GM12878 (cell line): ENCODE measurements around the gene GPC5. TPM values are rescaled to one million over a fixed set of nuclear protein-coding genes. Genes with fewer than 3 reads are reported as not detected.

ENCODE experiments used
- DPF2 ChIP-seq: fragments of 450-650 bp; IDR thresholded peaks from 2 replicates; pipeline ENCODE4 v1.6.1; 2017; ENCODE audit warnings: mild to moderate bottlenecking
- GATAD2B ChIP-seq: fragments of 450-650 bp; conservative IDR thresholded peaks from 2 replicates; pipeline ENCODE4 v1.6.1; 2017; ENCODE audit warnings: low read depth, mild to moderate bottlenecking, moderate library complexity
- IKZF1 ChIP-seq: fragments of 450-650 bp; conservative IDR thresholded peaks from 2 replicates; pipeline ENCODE4 v1.6.1; 2017; ENCODE audit warnings: antibody characterized with exemption, mild to moderate bottlenecking
- NR2C2 ChIP-seq: IDR thresholded peaks from 2 replicates; pipeline ENCODE4 v1.6.1; 2011; ENCODE audit warnings: borderline replicate concordance, low read depth; ENCODE audit not compliant: control insufficient read depth, insufficient read length
- polyA plus RNA-seq, 11 experiments: library from polyadenylated mRNA; depleted of rRNA in 4 of 11; unstranded in 6 of 11; stranded (reverse) in 5 of 11; fragments of >200 nt; fragmentation: Nextera tagmentation in 4 of 11; fragmentation: Illumina TruSeq in 1 of 11; extraction: Ambion mirVana in 4 of 11; extraction: Trizol in 1 of 11; gene quantifications; 1 replicate in 1 of 11; 2 replicates in 10 of 11; pipeline versions ENCODE4 v1.2.1 to v1.2.3, GENCODE V29; 2011 to 2016; ENCODE audit warnings: inconsistent platforms in 2 of 11, missing spikeins in 2 of 11, low read depth in 1 of 11
- total RNA-seq, 4 experiments: library from RNA; depleted of rRNA in 3 of 4; stranded (reverse); fragments of >200 nt in 3 of 4; fragmentation: Illumina TruSeq in 1 of 4; extraction: Trizol in 1 of 4; gene quantifications; 2 replicates each; pipeline versions ENCODE4 v1.2.1 to v1.2.3, GENCODE V29; 2013 to 2021
- TF ChIP-seq, protein P1 (sequence below): IDR thresholded peaks from 2 replicates; pipeline ENCODE4 v1.6.1; 2012; ENCODE audit warnings: improper control_type of control experiment, low read depth, low read length; ENCODE audit not compliant: insufficient replicate concordance
- TF ChIP-seq, protein P2 (sequence below): fragments of 450-650 bp; formaldehyde crosslinking; IDR thresholded peaks from 2 replicates; pipeline ENCODE4 v1.5.0; 2022; ENCODE audit warnings: mild to moderate bottlenecking, missing genetic modification characterization

The GPC5 gene
- total and polyA plus RNA-seq, 10 of the 15 experiments (the other 5 are each of a cell fraction or from before 2014, with no cell fraction given) = 0.05 to 0.87 (median 0.44) TPM; not detected in 1

DNA sequence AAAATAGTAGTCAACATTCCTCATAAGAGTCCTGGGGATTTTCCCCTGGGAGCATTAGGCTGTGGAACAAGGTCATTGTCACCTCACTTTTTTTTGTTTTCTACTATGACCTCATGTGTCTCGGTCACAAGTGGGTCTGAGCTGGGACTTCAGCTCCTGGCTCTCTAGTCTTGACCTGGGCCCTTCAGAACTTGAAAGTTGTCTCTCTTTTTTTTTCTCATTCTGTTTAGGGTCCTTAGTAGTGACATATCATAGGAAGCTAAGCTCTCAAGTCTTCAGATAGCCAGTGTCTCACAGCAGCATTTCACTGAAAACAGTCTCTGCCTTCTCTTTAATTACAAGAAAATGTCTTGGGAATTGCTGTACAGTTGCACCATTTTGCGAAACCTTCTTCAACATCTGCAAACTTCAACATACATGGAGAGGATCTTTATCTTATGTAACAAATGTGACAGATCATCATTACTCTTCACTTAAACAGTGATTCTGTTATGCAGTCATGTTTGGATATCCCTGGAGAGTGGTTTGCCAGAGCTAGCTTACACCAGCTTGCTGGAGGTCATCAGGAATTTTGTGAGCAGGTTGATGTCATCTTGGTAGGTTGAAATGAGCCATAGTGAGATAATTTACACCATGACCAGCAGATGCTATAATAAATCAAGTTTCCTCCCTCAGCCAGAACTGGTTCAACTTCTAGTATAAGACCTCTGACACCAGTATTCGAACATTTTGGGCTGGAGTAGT is 131.5 kb downstream of the GPC5 start (continued):
- TF ChIP-seq, protein P1, sequence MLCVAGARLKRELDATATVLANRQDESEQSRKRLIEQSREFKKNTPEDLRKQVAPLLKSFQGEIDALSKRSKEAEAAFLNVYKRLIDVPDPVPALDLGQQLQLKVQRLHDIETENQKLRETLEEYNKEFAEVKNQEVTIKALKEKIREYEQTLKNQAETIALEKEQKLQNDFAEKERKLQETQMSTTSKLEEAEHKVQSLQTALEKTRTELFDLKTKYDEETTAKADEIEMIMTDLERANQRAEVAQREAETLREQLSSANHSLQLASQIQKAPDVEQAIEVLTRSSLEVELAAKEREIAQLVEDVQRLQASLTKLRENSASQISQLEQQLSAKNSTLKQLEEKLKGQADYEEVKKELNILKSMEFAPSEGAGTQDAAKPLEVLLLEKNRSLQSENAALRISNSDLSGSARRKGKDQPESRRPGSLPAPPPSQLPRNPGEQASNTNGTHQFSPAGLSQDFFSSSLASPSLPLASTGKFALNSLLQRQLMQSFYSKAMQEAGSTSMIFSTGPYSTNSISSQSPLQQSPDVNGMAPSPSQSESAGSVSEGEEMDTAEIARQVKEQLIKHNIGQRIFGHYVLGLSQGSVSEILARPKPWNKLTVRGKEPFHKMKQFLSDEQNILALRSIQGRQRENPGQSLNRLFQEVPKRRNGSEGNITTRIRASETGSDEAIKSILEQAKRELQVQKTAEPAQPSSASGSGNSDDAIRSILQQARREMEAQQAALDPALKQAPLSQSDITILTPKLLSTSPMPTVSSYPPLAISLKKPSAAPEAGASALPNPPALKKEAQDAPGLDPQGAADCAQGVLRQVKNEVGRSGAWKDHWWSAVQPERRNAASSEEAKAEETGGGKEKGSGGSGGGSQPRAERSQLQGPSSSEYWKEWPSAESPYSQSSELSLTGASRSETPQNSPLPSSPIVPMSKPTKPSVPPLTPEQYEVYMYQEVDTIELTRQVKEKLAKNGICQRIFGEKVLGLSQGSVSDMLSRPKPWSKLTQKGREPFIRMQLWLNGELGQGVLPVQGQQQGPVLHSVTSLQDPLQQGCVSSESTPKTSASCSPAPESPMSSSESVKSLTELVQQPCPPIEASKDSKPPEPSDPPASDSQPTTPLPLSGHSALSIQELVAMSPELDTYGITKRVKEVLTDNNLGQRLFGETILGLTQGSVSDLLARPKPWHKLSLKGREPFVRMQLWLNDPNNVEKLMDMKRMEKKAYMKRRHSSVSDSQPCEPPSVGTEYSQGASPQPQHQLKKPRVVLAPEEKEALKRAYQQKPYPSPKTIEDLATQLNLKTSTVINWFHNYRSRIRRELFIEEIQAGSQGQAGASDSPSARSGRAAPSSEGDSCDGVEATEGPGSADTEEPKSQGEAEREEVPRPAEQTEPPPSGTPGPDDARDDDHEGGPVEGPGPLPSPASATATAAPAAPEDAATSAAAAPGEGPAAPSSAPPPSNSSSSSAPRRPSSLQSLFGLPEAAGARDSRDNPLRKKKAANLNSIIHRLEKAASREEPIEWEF = no peak
- TF ChIP-seq, protein P2, sequence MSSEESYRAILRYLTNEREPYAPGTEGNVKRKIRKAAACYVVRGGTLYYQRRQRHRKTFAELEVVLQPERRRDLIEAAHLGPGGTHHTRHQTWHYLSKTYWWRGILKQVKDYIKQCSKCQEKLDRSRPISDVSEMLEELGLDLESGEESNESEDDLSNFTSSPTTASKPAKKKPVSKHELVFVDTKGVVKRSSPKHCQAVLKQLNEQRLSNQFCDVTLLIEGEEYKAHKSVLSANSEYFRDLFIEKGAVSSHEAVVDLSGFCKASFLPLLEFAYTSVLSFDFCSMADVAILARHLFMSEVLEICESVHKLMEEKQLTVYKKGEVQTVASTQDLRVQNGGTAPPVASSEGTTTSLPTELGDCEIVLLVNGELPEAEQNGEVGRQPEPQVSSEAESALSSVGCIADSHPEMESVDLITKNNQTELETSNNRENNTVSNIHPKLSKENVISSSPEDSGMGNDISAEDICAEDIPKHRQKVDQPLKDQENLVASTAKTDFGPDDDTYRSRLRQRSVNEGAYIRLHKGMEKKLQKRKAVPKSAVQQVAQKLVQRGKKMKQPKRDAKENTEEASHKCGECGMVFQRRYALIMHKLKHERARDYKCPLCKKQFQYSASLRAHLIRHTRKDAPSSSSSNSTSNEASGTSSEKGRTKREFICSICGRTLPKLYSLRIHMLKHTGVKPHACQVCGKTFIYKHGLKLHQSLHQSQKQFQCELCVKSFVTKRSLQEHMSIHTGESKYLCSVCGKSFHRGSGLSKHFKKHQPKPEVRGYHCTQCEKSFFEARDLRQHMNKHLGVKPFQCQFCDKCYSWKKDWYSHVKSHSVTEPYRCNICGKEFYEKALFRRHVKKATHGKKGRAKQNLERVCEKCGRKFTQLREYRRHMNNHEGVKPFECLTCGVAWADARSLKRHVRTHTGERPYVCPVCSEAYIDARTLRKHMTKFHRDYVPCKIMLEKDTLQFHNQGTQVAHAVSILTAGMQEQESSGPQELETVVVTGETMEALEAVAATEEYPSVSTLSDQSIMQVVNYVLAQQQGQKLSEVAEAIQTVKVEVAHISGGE (CRISPR knock-in tag) = no peak
- TF ChIP-seq DPF2 (no peak), IKZF1 (no peak), GATAD2B (no peak), NR2C2 (no peak)
